ENCODE measurements around the gene GJA9. TPM values are rescaled to one million over a fixed set of nuclear protein-coding genes. Genes with fewer than 3 reads are reported as not detected.

The GJA9 gene
- 0.26 TPM in 1 of 2 replicates, not detected in the other for total RNA-seq

DNA sequence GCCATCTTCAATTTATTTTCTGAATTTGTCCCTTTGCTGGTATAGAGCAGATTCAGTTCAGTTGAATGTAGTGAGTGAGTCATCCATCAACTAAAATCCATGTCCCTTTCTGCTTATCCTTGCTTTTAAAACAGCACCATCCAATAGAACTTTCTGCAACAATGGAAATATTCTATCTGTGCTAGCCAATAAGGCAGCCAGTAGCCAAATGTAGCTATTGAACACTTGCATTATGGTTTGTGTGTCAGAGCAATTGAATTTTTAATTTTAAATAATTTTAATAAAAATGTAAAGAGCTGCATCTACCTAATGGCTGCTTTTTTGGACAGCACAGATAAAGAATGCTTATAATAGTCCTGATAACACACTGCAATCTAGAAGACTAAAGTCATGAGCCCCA, at the start of gene GJA9:
Gene GJA9 (minus strand): TSS at position 101 of the 400 bp plus-strand sequence. CDS start 5,489 bp downstream, outside the sequence.
- Histone ChIP-seq H3K27me3 (ENCODE audit: control insufficient read depth, insufficient read depth, low read length) (no peaks in the 10 kb centered on the region), H3K4me3 (ENCODE audit: low read depth, low read length) (no peak within 1 kb of the TSS), H3K36me3 (ENCODE audit: control insufficient read depth, insufficient read depth, low read length) (no peaks in the 10 kb centered on the region)
- no peak for DNase-seq (ENCODE audit: low read depth)
- no peak for FAIRE-seq
- TF ChIP-seq, protein P1, sequence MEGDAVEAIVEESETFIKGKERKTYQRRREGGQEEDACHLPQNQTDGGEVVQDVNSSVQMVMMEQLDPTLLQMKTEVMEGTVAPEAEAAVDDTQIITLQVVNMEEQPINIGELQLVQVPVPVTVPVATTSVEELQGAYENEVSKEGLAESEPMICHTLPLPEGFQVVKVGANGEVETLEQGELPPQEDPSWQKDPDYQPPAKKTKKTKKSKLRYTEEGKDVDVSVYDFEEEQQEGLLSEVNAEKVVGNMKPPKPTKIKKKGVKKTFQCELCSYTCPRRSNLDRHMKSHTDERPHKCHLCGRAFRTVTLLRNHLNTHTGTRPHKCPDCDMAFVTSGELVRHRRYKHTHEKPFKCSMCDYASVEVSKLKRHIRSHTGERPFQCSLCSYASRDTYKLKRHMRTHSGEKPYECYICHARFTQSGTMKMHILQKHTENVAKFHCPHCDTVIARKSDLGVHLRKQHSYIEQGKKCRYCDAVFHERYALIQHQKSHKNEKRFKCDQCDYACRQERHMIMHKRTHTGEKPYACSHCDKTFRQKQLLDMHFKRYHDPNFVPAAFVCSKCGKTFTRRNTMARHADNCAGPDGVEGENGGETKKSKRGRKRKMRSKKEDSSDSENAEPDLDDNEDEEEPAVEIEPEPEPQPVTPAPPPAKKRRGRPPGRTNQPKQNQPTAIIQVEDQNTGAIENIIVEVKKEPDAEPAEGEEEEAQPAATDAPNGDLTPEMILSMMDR (IDR thresholded peaks at IDR 0.05; ENCODE audit: insufficient read depth, low read length, severe bottlenecking), result no peak

DNA sequence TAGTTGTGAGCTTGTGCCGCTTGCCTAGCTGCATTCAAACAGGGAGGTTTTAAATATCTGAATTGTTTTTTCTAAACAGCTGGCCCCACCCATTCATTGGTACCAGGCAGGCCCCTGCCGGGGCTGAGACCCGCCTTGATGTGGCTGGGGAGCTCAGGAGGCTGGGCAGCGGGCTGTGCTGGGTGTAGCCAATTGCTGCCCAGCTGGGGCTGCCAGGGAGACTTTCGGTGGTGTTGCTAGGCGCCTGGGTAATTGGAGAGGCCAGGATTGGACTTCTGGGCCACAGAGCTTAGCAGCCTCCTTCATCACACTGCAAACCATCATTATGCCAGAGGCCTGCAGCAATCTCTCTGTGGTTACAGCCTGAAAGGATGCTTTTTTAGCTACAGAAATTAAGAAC, 48.1 kb upstream of the GJA9 start:
- H3K27me3 ChIP-seq (ENCODE audit: control insufficient read depth, insufficient read depth, low read length), result no peaks in the 10 kb centered on the region
- FAIRE-seq (no peak), DNase-seq (ENCODE audit: low read depth) (no peak)
- TF ChIP-seq, protein P1 (IDR thresholded peaks at IDR 0.05; ENCODE audit: insufficient read depth, low read length, severe bottlenecking), result no peak
- peaks cover 2% of the 10 kb centered on the region for H3K36me3 ChIP-seq (ENCODE audit: control insufficient read depth, insufficient read depth, low read length)
- H3K4me3 ChIP-seq (ENCODE audit: low read depth, low read length), result no peak overlapping the region

DNA sequence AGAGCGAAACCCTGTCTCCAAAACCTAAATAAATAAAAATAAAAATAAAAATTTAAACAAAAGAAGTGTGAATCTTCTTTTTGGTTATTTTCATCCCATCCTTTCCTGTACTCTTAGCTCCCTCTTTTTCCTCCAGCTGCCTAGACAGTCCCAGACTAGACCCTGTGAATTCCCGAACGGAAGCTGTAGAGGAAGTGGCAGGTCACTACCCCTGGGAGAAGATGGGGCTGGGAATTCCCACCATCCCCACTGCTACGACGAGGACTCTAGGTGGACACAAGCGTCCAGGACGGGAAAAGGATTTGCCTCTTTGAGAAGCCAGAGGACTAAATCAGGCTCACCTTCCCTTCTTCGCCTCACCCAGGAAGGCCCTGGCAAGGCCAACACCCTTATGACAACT, 47.7 kb upstream of the GJA9 start:
- no peak for FAIRE-seq

DNA sequence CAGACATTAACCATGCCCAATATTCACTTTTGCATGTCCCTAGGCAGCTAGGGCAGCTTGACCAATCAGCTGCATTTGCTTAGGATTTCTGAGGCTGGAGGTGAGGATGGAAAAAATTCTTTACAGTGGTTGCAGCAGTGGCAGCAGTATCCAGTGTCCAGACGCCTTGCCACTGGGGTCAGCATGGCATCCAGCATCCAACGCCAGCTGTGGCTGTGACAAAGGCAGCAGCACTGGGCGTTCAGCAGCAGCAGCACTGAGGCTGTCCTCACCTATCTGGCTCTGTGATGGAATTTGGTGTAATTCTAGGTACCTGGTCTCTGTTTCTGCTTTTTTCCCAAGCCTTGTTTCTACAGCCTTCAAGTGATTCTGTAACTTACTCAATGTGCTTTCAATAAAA, 44.7 kb upstream of the GJA9 start:
- TF ChIP-seq, protein P1 (IDR thresholded peaks at IDR 0.05; ENCODE audit: insufficient read depth, low read length, severe bottlenecking), result no peak
- Histone ChIP-seq H3K4me3 (ENCODE audit: low read depth, low read length) (no peak overlapping the region), H3K27me3 (ENCODE audit: control insufficient read depth, insufficient read depth, low read length) (no peaks in the 10 kb centered on the region), H3K36me3 (ENCODE audit: control insufficient read depth, insufficient read depth, low read length) (peaks cover 2% of the 10 kb centered on the region)
- DNase-seq (ENCODE audit: low read depth) (no peak), FAIRE-seq (no peak)

More for the DNA sequence above, 47.7 kb upstream of the GJA9 start:
- Histone ChIP-seq H3K4me3 (ENCODE audit: low read depth, low read length) (no peak overlapping the region), H3K36me3 (ENCODE audit: control insufficient read depth, insufficient read depth, low read length) (peaks cover 2% of the 10 kb centered on the region), H3K27me3 (ENCODE audit: control insufficient read depth, insufficient read depth, low read length) (no peaks in the 10 kb centered on the region)
- no peak for DNase-seq (ENCODE audit: low read depth)
- TF ChIP-seq, protein P1 (IDR thresholded peaks at IDR 0.05; ENCODE audit: insufficient read depth, low read length, severe bottlenecking), result no peak

DNA sequence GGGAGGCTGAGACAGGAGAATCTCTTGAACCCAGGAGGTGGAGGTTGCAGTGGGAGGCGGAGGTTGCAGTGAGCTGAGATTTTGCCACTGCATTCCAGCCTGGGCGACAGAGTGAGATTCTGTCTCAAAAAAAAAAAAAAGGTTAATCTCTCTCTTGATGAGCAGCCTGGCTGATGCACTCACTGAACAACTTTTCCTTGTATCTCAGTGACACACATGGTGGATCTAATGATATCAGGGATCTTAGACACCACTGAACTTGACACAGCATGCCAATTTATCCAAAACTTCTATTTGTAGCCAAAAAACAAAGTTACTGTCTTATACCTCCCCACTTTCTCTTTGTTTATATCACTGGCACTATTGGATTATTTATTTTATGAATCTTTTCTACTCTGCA, 44.0 kb upstream of the GJA9 start:
- Histone ChIP-seq H3K27me3 (ENCODE audit: control insufficient read depth, insufficient read depth, low read length) (no peaks in the 10 kb centered on the region), H3K4me3 (ENCODE audit: low read depth, low read length) (no peak overlapping the region), H3K36me3 (ENCODE audit: control insufficient read depth, insufficient read depth, low read length) (peaks cover 2% of the 10 kb centered on the region)
- TF ChIP-seq, protein P1 (IDR thresholded peaks at IDR 0.05; ENCODE audit: insufficient read depth, low read length, severe bottlenecking), result no peak
- no peak for FAIRE-seq
- DNase-seq (ENCODE audit: low read depth), result no peak

DNA sequence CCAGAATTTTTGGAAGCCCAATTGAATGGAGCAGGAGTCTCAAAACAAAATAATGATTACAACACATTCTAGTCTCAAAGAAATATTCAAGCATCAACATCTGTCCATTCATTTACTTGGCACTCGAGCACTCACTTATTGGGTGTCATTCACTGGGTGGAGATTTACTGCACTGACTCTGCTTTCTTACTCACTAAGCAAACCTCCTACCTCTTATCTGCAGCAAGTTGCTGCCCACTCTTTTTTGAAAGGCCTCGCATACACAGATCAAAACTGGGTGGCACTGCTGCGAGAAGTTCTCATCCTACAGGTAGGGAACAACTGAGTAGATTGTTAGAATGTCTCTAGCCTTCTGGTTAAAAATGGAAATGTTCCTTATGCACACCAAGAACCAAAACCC, 42.2 kb upstream of the GJA9 start:
- peak; percentile 74 for DNase-seq (ENCODE audit: low read depth)
- FAIRE-seq, result peak; percentile 73
- TF ChIP-seq, protein P1 (IDR thresholded peaks at IDR 0.05; ENCODE audit: insufficient read depth, low read length, severe bottlenecking), result no peak
- H3K27me3 ChIP-seq (ENCODE audit: control insufficient read depth, insufficient read depth, low read length), result no peaks in the 10 kb centered on the region
- H3K4me3 ChIP-seq (ENCODE audit: low read depth, low read length), result no peak overlapping the region
- peaks cover 1% of the 10 kb centered on the region for H3K36me3 ChIP-seq (ENCODE audit: control insufficient read depth, insufficient read depth, low read length)
